HepG2 (cell line): ENCODE data around the gene GPT2. TPM values are rescaled to one million over a fixed set of nuclear protein-coding genes. Genes with fewer than 3 reads are reported as not detected.

Experiments used
- BCLAF1 ChIP-seq: fragments of 450-650 bp; IDR thresholded peaks from 2 replicates; pipeline ENCODE4 v1.6.1; 2017; ENCODE audit warnings: mild to moderate bottlenecking
- CHD2 ChIP-seq: IDR thresholded peaks from 2 replicates; pipeline ENCODE4 v1.6.1; 2011; ENCODE audit warnings: low read depth, low read length, improper control_type of control experiment
- CSRNP2 ChIP-seq: sonication (generic); formaldehyde crosslinking; conservative IDR thresholded peaks from 2 replicates; pipeline ENCODE4 v1.8.0; 2022; ENCODE audit warnings: low read depth, missing genetic modification reagents
- E2F2 ChIP-seq: sonication (generic); formaldehyde crosslinking; IDR thresholded peaks from 2 replicates; pipeline ENCODE4 v1.4.0; 2020; ENCODE audit warnings: missing genetic modification reagents, borderline replicate concordance
- HDAC1 ChIP-seq: sonication (generic); formaldehyde crosslinking; IDR thresholded peaks from 2 replicates; pipeline ENCODE4 v1.5.1; 2020; ENCODE audit warnings: mild to moderate bottlenecking, missing genetic modification reagents
- HHEX ChIP-seq: IDR thresholded peaks from 2 replicates; pipeline ENCODE4 v1.6.1; 2016; ENCODE audit warnings: control low read depth
- ISL2 ChIP-seq: sonication (generic); formaldehyde crosslinking; IDR thresholded peaks from 2 replicates; pipeline ENCODE4 v1.5.0; 2020; ENCODE audit warnings: missing genetic modification reagents
- JARID2 ChIP-seq: sonication (generic); formaldehyde crosslinking; IDR thresholded peaks from 2 replicates; pipeline ENCODE4 v1.8.1; 2023; ENCODE audit warnings: missing genetic modification reagents, inconsistent platforms; ENCODE audit not compliant: insufficient replicate concordance
- MIER2 ChIP-seq: IDR thresholded peaks from 2 replicates; pipeline ENCODE4 v1.6.1; 2016; ENCODE audit warnings: missing biosample characterization, missing genetic modification reagents
- NFIC ChIP-seq: IDR thresholded peaks from 2 replicates; pipeline ENCODE4 v1.6.1; 2012; ENCODE audit warnings: mild to moderate bottlenecking, low read length, inconsistent platforms
- ZNF335 ChIP-seq: sonication (generic); formaldehyde crosslinking; IDR thresholded peaks from 2 replicates; pipeline ENCODE4 v1.4.0; 2020; ENCODE audit warnings: missing genetic modification reagents
- ZNF713 ChIP-seq: sonication (generic); formaldehyde crosslinking; IDR thresholded peaks from 2 replicates; pipeline ENCODE4 v1.4.0; 2020; ENCODE audit warnings: mild to moderate bottlenecking, missing genetic modification reagents
- ZNF737 ChIP-seq: sonication (generic); formaldehyde crosslinking; IDR thresholded peaks from 2 replicates; pipeline ENCODE4 v1.5.0; 2020; ENCODE audit warnings: missing genetic modification reagents, mild to moderate bottlenecking, borderline replicate concordance
- ZNF775 ChIP-seq: sonication (generic); formaldehyde crosslinking; IDR thresholded peaks from 2 replicates; pipeline ENCODE4 v1.4.0; 2020; ENCODE audit warnings: missing genetic modification reagents, mild to moderate bottlenecking, moderate library complexity, borderline replicate concordance
- polyA plus RNA-seq, 8 experiments: library from polyadenylated mRNA; depleted of rRNA in 3 of 8; stranded (reverse) in 7 of 8; unstranded in 1 of 8; fragments of >200 nt; fragmentation: Illumina TruSeq in 4 of 8; extraction: Trizol in 4 of 8; gene quantifications; 2 replicates each; pipeline versions ENCODE4 v1.2.1 to v1.2.3, GENCODE V29; 2011 to 2016; ENCODE audit warnings: low read depth in 4 of 8, missing spikeins in 1 of 8, mixed read lengths in 1 of 8; ENCODE audit not compliant: insufficient read depth in 1 of 8
- total RNA-seq, 5 experiments: library from RNA; depleted of rRNA; stranded (reverse); fragments of >200 nt; fragmentation: Illumina TruSeq; extraction: Trizol; gene quantifications; 2 replicates each; pipeline ENCODE4 v1.2.3, GENCODE V29; 2016; ENCODE audit warnings: low read depth in 1 of 5
- TF ChIP-seq, protein P1 (sequence below): sonication (generic); formaldehyde crosslinking; IDR thresholded peaks from 2 replicates; pipeline ENCODE4 v1.4.0; 2020; ENCODE audit warnings: missing genetic modification reagents, borderline replicate concordance
- TF ChIP-seq, protein P2 (sequence below): sonication (generic); IDR thresholded peaks from 2 replicates; pipeline ENCODE4 v1.6.1; 2016; ENCODE audit warnings: low read depth, borderline replicate concordance
- TF ChIP-seq, protein P3 (sequence below): sonication (generic); formaldehyde crosslinking; IDR thresholded peaks from 2 replicates; pipeline ENCODE4 v1.9.0; 2021; ENCODE audit warnings: missing genetic modification reagents, borderline replicate concordance

Gene GPT2
- total and polyA plus RNA-seq, 2 of the 13 experiments (the other 11 are each of a cell fraction or from before 2014, with no cell fraction given): 138 to 267 TPM

DNA sequence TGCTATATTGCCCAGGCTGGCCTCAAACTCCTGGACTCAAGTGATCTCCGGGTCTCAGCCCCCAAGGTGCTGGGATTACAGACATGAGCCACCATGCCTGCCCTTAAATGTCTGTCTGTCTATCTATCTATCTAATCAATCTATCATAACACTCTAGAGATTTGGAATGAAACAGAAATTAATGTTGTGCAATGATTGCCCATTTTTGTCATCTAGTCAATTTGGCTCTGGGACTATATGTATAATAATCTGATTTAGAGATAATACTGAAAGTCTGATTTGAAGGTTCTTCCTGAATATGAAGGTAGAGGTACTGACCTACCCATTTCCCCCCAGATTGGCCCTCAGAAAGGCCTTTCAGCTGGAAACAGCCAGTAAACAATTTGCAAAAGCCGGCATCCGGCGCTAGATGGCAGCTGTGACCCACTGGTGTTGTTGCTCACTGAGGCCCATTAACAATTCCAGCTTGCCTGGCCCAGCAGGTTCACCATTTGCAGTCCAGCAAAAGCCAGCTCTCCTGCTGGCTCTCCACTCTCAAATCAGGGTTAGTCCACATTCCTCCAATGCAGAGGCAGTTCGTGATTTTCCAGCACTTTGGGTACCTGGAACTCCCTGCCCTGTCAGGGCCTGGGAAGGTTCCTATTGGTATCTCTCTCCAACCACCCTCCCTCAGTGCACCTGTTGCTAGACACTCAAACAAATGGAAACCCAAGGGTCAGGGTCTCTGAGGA, 30.3 kb upstream of the GPT2 start (continued):
- TF ChIP-seq BCLAF1: no peak
- TF ChIP-seq CSRNP2 (CRISPR knock-in tag): no peak
- TF ChIP-seq JARID2 (CRISPR knock-in tag): no peak
- TF ChIP-seq, protein P1, sequence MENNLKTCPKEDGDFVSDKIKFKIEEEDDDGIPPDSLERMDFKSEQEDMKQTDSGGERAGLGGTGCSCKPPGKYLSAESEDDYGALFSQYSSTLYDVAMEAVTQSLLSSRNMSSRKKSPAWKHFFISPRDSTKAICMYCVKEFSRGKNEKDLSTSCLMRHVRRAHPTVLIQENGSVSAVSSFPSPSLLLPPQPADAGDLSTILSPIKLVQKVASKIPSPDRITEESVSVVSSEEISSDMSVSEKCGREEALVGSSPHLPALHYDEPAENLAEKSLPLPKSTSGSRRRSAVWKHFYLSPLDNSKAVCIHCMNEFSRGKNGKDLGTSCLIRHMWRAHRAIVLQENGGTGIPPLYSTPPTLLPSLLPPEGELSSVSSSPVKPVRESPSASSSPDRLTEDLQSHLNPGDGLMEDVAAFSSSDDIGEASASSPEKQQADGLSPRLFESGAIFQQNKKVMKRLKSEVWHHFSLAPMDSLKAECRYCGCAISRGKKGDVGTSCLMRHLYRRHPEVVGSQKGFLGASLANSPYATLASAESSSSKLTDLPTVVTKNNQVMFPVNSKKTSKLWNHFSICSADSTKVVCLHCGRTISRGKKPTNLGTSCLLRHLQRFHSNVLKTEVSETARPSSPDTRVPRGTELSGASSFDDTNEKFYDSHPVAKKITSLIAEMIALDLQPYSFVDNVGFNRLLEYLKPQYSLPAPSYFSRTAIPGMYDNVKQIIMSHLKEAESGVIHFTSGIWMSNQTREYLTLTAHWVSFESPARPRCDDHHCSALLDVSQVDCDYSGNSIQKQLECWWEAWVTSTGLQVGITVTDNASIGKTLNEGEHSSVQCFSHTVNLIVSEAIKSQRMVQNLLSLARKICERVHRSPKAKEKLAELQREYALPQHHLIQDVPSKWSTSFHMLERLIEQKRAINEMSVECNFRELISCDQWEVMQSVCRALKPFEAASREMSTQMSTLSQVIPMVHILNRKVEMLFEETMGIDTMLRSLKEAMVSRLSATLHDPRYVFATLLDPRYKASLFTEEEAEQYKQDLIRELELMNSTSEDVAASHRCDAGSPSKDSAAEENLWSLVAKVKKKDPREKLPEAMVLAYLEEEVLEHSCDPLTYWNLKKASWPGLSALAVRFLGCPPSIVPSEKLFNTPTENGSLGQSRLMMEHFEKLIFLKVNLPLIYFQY (CRISPR knock-in tag): peak; percentile 91
- no peak for TF ChIP-seq HHEX (CRISPR knock-in tag)
- no peak for TF ChIP-seq ZNF713 (CRISPR knock-in tag)
- TF ChIP-seq ISL2 (CRISPR knock-in tag): peak; percentile 33; the same call in 1 of the 2 replicates
- TF ChIP-seq, protein P2, sequence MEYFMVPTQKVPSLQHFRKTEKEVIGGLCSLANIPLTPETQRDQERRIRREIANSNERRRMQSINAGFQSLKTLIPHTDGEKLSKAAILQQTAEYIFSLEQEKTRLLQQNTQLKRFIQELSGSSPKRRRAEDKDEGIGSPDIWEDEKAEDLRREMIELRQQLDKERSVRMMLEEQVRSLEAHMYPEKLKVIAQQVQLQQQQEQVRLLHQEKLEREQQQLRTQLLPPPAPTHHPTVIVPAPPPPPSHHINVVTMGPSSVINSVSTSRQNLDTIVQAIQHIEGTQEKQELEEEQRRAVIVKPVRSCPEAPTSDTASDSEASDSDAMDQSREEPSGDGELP: peak; percentile 60
- no peak for TF ChIP-seq ZNF775 (CRISPR knock-in tag)
- peak; percentile 13; the same call in 1 of the 2 replicates for TF ChIP-seq HDAC1
- TF ChIP-seq, protein P3, sequence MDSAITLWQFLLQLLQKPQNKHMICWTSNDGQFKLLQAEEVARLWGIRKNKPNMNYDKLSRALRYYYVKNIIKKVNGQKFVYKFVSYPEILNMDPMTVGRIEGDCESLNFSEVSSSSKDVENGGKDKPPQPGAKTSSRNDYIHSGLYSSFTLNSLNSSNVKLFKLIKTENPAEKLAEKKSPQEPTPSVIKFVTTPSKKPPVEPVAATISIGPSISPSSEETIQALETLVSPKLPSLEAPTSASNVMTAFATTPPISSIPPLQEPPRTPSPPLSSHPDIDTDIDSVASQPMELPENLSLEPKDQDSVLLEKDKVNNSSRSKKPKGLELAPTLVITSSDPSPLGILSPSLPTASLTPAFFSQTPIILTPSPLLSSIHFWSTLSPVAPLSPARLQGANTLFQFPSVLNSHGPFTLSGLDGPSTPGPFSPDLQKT (CRISPR knock-in tag): no peak
- no peak for TF ChIP-seq NFIC
- no peak for TF ChIP-seq ZNF335
- TF ChIP-seq MIER2 (CRISPR knock-in tag): peak; percentile 44; the same call in 1 of the 2 replicates
- no peak for TF ChIP-seq ZNF737 (CRISPR knock-in tag)
- TF ChIP-seq E2F2 (CRISPR knock-in tag): no peak
- no peak for TF ChIP-seq CHD2
